GM19099 (cell line): ENCODE results near the gene EMILIN1.

Source experiments
- POLR2A ChIP-seq: IDR thresholded peaks from 3 replicates; pipeline ENCODE4 v1.6.1; 2011; ENCODE audit warnings: low read depth; ENCODE audit not compliant: insufficient read length; ENCODE audit errors: extremely low read depth

The EMILIN1 gene

DNA sequence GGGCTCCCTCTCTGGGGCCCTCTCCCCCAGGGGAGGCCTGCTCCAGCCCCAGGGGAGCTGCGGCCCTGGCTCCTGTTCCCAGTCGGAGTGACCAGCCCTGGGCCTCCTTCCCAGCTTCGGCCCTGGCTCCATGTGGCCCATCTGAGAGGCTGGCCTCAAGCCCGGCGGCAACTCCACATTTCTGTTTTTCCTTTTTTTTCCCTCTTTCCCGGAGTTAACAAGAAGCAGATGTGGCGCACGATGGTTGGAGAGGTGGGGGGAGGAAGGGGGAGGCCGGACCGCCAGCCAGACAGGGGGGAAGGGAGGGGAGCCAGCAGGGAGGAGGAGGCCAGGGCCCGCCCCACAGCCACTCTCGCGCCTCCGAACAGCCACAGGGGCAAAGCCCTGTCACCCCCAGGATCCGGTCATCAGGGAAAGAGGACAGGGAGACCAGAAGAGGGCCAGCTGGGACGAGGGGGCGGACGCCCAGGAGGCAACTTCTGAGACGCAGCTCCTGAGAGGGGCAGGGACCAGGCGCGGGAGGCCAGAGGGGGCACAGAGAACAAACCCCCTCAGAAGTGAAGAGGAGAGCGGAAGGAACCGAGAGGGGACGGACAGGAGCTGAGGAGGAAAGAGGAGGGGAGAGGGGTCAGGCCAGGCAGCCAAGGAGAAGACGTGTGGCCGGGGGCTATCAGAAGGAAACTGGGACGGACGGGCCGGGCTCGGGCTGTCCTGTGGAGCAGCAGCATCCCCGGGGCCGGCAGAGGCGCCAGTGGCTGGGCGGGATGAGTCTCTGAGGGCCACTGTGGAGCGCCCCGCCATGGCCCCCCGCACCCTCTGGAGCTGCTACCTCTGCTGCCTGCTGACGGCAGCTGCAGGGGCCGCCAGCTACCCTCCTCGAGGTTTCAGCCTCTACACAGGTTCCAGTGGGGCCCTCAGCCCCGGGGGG lies at the start of gene EMILIN1:
Gene EMILIN1 (plus strand): TSS at position 349 of the 928 bp plus-strand sequence. CDS start 451 bp downstream, at position 800.
- TF ChIP-seq POLR2A: no peak

DNA sequence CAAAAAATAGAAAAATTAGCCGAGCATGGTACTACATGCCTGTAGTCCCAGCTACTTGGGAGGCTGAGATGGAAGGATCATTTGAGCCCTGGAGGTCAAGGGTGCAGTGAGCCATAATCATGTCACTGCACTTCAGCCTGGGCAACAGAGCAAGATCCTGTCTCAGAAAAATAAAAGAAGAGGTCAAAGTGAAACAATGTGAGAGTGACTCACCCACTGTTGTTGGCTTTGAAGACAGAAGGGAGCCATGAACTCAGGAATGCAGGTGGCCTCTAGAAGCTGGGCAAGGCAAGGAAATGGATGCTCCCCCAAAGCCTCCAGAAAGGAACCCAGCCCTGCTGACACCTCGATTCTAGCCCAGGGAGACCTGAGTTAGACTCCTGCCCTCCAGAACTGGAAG lies 49.4 kb upstream of the EMILIN1 start:
- TF ChIP-seq POLR2A: no peak

DNA sequence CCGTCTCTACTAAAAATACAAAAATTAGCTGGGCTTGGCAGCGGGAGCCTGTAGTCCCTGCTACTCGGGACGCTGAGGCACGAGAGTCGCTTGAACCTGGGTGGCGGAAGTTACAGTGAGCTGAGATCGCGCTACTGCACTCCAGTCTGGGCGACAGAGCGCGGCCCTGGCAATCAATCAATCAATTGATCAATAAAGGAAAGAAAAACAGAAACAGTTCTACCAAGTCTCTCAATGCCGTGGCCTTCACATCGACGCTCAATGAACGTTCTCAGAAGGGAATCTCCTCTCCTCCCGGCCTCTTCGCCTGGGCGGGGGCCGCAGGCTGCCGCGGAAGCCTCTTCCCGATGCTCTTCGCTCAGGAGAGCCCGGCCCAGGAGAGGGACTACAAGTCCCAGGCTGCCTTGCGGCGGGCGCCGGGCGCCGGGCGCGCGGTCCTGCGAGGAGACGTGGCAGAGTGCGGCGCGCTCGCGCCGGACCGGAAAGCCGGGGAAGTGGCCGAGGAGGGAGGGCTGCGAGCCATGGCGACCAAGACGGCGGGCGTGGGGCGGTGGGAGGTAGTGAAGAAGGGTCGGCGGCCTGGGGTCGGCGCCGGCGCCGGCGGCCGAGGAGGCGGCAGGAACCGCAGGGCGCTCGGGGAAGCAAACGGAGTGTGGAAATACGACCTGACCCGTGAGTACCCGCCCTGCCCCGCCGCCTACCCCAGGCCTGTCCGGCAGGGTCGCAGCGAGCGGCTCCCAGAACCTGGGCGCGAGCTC lies 45.7 kb upstream of the EMILIN1 start, which contains the start of gene TMEM214:
Gene TMEM214 (plus strand): TSS at position 471 of the 758 bp plus-strand sequence. CDS start 51 bp downstream, at position 522.
- peak; percentile 83 for TF ChIP-seq POLR2A

DNA sequence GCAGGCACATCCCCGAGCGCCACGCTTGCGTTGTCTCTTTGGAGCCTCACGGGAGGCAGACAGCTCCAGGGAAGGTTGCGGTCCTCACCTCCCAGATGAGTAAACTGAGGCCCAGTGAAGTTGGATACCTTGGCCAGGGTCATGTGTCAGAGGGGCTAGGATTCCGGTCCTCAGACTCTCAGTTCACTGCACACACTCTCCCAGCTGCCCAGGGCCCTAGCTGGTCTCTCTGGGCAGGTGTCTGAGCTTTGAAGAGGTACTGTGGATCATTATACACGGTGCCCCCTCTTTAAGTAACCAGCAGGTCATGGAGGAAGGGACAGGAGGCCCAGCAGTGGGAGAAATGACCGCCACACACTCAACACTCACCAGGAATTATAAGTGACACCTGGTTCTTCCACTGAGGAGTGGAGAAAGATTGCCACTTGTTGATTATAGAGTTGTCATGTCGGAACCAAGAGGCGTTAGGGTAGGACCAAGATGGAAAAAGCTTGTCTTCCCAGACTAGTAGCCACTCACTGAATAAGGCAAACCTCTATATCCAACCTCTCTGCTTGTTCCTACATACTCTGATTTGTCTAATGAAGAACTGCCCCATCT lies 45.1 kb upstream of the EMILIN1 start:
- no peak for TF ChIP-seq POLR2A

DNA sequence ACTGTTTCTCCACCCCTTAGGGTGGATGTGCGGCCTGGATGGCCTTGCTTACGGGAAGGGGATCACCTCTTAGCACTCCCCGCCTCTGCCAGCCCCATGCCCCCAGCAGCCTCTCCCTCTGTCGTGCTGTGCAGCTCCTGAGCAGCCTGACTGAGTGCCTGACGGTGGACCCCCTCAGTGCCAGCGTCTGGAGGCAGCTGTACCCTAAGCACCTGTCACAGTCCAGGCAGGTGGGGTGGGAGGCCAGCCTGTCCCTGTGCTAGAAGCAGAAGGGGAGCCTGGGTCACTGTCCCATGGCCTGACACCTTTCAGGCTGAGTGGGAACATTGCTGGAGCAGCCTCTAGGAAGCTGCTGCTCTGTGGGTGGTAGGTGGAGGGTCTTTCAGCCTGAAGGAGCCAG lies 40.4 kb upstream of the EMILIN1 start:
- TF ChIP-seq POLR2A: no peak

DNA sequence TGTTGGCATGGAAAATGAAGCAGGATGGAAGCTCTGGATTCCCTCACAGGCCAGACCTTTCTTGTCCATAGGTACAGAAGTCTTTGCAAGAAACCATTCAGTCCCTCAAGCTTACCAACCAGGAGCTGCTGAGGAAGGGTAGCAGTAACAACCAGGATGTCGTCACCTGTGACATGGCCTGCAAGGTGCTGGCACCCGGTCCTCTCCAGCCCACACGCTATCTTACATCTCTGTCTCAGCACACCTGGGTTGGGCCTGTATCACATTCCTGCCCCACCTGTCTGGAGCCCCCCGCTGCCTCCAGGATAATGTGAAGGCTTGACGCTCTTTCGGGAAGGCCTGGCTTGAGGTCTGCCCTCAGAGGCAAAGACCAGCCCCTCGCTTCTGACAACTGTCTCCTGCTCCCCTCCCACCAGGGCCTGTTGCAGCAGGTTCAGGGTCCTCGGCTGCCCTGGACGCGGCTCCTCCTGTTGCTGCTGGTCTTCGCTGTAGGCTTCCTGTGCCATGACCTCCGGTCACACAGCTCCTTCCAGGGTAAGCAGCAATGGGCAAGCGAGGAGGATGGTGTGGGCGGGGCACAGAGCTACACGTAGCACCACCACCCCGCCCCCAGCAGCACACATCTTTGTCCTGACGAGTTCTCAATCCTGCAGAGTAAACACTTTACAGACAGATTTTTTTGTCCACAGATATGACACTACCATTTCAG lies 39.6 kb upstream of the EMILIN1 start:
- no peak for TF ChIP-seq POLR2A

DNA sequence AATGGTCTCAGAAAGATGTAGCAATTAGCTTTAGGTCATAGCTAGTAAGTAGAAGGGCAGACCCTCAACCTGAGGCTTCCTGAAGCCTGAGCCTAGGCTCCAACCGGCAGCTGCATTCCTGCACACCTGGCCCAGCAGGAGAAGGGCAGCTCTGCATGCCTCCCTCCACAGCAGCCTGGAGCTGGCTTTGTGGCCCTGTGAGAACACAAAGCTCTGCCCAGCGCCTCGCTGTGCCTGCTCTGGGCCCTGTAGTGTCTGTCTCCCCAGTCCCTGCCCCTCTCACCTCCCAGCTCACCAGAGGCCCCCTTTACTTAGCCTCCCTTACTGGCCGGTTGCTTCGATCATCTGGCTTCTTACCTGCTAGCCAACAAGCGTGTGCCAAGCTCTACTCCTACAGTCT lies 39.0 kb upstream of the EMILIN1 start:
- TF ChIP-seq POLR2A: no peak

DNA sequence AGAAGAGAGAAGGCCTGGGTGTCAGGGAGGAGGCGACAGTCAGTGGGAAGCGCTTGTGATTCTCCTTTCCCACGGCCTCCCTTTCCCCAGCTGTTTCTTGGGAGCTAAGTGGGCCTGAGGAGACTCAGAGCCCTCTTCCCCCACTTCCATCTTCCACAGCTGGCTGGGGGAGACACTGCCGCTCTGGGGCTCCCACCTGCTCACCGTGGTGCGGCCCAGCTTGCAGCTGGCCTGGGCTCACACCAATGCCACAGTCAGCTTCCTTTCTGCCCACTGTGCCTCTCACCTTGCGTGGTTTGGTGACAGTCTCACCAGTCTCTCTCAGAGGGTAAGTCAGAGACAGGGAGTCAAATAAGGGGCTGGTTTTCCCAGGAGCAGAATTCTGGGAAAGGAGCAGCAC lies 38.5 kb upstream of the EMILIN1 start:
- TF ChIP-seq POLR2A: no peak

DNA sequence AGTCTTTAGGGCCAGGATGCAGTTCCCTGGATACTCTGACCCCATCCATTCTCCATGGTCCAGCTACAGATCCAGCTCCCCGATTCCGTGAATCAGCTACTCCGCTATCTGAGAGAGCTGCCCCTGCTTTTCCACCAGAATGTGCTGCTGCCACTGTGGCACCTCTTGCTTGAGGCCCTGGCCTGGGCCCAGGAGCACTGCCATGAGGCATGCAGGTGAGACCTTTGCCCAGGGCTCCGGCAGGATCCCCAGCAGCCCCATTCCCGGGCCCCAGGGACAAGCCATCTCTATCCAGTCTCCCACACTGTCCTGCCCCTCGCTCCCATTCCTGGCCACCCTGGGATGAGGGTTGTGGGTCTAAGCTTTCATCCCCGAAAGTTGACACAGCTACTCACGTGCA lies 38.1 kb upstream of the EMILIN1 start:
- no peak for TF ChIP-seq POLR2A

DNA sequence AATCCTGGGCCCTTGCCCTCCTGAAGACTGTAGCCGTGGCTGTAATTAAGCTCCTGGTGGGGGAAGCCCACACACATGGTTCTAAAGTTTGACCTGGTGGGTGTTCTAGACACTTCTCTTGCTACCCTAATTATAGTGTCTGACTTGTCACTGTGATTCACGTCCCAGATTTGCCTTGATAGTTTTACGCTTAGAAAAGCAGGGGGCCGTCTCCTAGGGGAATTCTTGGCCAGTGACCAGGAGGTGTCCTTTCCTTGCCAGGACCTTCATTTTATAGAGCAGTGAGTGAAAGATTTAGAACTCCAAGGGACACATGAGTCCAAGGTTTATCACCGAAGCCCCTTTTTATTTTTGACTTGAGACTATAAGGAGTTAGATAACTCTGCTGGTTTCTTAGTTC lies 36.7 kb upstream of the EMILIN1 start:
- TF ChIP-seq POLR2A: no peak

DNA sequence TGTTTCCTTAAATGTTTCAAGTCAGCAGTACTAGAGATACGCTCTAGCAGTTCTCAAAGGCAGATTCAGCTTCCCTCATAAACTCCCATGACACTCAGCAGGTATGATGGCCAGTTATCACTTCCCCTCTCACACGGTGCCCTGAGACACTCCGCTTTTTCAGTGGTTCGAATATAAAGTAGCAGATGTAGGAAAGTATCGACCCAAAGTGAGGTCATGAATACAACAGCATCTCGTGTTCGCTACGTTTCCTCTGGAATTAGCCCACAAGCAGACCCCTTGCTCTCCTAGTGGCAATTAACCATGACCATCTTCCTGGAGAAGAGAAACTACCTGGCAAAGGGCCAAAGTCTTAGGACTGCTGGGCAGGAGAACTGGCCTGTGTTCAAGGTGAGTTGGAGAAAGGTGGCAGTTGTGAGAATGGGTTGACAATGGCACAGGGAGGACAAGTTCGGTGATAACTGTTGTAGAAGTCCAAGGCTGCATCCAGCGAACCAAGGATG lies 36.2 kb upstream of the EMILIN1 start:
- TF ChIP-seq POLR2A: no peak

DNA sequence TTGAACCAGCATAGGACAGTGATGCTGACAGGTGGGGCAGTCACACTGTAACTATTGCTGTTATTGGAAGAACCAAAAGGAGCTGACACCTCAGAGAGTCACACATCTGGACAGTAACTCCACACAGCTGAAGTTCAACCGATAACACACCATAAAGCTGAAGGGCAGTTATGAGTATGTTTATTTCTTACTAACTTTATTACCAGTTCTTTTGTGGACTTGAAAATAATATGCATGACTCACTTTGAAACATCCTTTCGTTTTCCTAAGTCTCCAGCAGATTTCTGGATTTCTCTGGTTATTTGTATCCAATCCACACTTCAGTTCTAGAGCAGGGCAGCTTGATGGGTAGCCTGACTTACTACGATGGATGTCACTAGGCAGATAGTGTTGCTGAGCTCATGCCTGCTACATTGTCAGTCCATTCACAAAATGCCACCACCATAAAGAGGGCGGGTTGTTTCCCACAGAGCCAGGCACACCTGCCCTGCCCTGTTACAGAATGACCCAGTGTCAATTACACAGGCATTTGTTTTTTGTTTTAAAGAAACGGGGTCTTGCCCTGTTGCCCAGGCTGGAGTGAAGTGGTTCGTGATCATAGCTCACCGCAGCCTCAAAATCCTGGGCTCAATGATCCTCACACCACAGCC lies 35.3 kb upstream of the EMILIN1 start:
- peak; percentile 25 for TF ChIP-seq POLR2A

DNA sequence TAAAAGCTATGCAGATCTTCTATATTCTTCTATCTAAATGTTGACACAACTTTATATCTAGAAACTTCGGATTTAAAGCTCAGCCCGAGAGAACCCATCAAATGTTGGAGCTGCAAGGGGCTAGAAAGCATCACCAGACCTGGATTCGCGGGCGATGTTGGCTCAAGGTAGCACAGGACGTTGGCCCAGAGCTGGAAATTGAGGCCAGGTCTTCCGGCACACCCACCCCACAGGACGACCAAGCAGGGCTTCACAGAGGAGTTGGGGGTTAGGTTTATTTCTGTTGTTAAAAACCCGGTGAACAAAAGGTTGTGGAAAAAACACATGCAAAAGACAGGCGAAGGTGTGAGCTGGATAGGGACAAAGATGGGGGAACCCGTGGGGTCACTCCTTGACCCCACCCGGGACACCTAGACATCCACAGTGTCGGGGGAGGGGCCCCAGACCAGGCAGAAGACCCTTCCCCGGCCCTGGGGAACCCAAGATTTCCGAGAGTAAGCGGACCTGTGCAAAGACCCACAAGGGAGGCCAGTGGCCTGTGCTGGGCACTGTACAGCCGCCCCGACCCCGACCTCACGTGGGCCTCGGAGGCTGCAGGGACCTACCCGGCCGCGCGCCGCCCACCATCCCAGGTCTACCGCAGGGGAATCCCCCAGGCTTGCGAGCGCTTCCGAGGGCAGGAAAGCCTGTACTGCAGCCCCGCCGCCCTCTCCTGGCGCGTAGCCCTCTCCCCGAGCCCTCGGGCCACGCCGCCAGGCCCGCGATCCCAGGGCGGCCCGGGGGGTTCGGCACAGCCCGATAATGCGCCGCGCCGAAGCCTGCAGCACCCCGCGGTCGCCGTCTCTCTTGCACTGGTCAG lies 28.8 kb upstream of the EMILIN1 start:
- TF ChIP-seq POLR2A: no peak
